GM20431 (cell line): ENCODE data around the gene SFSWAP.
"Not testable (repeated sequence)": the region's sequence is repeated elsewhere in the genome, so short reads cannot be mapped to it uniquely, and the experiment has no call there.

Experiments used
- in situ Hi-C: fragments of 300-500 bp; cut with MseI, MboI; formaldehyde crosslinking; loops from one replicate; pipeline ENCODE4 v1.15.0; 2020; ENCODE audit warnings: low sequenced_read_pairs; ENCODE audit not compliant: unreplicated experiment

The SFSWAP gene

DNA sequence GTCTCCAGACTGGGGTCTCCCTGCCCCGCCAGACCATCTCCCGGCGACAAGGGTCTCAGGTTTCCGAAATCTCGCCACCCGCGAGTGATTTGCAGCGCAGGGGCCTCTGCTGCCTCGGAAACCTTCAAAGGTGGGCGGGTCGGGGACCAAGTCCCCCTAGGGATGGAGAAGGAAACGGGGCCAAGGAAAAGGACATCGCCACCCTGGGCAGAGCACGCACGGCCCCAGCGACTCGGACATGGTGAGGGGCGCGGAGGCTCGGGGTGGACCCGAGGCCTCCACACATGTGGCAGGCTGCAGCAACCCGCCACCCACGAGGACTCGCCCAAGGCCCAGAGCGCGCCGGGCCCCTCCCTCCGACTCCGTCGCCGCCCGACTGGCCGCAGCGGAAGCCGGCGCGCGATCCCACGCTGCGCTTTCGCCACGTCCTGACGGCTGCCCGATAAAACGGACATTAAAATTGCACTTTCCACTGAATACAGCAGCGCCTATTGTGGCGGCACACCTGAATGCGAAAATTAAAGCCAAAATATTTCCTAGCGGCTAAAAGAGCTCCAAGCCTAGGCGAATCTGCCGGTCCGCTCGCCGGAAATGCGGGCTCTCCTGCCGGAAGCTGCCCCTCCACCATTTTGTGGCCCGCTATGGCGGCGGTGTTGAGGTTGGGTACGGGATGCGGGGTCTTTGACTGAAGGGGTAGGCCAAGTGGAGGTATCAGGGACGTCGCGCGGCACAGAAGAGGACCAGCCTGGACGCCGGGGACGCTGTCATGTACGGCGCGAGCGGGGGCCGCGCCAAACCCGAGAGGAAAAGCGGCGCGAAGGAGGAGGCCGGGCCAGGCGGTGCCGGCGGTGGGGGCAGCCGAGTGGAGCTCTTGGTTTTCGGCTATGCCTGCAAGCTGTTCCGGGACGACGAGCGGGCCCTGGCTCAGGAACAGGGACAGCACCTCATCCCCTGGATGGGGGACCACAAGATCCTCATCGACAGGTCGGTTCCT lies at the start of gene SFSWAP:
Gene SFSWAP, plus strand, starts transcription at position 627 of the 994 bp plus-strand sequence. Its CDS starts 140 bp downstream, at position 767.
- in situ Hi-C loops, result no loop called here

DNA sequence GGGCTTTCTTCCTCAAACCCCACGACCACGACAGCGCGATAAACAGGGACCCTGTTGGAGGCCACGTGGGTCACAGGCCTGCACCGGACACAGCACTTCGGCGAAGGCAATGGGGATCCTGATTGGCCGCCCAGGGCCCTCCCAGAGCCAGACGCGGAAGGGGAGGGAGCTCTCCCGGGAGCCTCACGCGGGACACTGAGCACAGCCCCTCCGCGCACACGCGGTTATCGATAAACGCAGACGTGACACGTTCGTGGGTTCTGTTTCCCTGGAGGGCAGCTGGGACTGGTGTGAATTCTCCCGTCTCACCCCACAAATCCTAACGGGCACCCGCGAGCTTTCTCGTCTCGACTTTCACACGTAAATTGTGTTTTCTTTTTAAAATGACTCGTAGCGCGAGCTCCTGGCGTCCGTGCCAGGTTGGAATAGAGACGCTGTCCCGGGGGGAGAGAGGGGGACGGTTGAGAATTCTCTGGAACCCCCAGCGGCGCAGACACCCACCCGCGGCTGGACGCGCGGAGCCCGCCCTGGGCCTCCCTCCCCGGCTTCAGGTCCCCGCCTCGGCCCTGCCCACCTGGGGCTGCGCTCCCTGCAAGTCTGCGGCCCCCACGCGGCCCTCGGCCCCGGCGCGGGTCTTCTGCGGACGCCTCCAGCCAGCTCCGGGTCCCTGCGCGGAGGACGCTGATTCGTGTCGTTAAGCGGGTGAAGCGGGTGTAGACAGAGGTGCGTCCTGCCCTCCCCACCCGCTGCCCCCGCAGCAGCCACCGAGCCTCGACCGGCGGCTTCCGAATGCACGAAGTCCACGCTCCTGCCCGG lies 49.5 kb upstream of the SFSWAP start:
- in situ Hi-C loops, result not testable (repeated sequence)

DNA sequence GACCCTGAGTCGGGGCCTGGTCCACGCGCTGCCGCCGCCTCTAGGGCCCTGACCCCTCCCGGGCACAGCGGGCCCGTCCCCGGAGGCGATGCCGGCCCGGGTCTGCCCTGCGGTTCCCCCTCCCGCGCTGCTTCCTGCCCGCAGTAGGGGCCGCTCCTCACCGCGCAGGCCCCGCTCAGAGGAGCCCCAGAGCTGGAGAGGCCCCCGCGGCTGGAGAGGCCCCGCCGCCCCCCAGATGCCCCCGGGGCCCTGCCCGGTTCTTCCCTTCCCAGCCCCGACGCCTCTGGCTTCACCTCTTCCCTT lies 49.0 kb upstream of the SFSWAP start:
- in situ Hi-C loops, result not testable (repeated sequence)

DNA sequence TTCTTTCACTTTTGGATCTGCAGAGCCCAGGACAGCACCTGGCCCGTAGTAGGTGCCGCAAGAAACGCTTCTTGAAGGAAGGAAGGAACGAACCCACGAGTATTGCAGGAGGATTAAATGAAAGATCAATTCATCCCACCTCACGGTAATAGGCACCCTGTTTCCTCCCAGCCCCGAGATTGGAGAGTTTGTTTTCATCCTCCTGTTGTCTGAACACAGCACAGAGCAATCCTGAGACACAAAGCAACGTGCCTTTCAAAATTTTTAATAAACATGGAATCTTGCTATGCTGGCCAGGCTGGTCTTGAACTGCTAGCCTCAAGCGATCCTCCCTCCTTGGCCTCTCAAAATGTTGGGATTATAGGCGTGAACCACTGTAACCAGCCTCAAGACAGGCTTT lies 48.5 kb upstream of the SFSWAP start:
- in situ Hi-C loops, result not testable (repeated sequence)

DNA sequence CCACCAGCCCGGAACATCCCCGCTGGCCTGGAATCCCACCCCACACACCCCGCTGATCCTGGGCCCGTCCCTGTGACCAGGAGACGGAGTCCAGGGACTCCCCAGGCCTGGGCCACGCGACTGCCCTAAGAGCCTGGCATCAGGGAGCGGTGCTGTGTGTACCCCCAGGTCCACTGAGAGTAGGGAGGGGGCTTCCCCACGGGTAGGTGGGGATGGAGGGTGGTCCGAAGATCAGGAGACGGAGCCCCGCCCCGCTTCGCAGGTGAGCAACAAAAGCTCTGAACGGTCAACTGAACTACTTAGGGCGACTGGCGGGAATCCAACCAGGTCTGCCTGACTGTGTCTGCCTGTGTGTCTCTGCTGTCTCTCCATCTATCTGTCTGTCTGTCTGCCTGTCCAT lies 45.2 kb upstream of the SFSWAP start:
- in situ Hi-C loops, result not testable (repeated sequence)

- in situ Hi-C loops, result not testable (repeated sequence)
Measured at GRCh38 chr12:131666486-131666885, 44.4 kb upstream of the SFSWAP start.

DNA sequence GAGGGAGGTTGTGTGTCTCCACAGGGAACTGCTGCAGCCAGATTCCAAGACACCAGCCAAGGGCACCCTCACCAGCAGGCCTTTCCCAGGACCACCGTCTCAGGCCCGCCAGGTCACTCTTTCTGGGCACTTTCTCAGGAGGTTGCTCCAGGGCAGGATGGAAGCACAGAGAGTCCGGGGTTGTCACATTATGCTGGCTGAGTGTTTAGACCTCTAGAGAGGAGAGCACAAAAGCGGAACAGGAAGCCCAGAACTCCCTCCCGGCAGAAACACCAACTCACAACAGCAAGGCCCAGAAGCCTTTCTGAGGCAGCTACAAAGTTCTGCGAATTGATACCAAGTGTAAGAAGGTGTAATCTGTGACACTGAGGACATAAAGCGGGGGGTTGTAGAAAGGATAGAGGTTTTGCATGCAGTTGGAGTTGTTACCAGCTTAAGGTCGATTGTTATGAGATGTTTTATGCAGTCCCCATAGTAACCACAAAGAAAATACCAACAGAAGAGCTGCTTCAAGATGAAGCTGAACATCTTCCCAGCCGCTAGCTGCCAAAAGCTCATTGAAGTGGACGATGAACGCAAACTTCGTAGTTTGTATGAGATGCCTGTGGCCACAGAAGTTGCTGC lies 43.8 kb upstream of the SFSWAP start:
- in situ Hi-C loops, result not testable (repeated sequence)

- in situ Hi-C loops, result no loop called here
Measured at GRCh38 chr12:131671276-131671675, 39.6 kb upstream of the SFSWAP start.

GRCh38 chr12:131671871-131672270 lies 39.0 kb upstream of the SFSWAP start:
- in situ Hi-C loops, result no loop called here

DNA sequence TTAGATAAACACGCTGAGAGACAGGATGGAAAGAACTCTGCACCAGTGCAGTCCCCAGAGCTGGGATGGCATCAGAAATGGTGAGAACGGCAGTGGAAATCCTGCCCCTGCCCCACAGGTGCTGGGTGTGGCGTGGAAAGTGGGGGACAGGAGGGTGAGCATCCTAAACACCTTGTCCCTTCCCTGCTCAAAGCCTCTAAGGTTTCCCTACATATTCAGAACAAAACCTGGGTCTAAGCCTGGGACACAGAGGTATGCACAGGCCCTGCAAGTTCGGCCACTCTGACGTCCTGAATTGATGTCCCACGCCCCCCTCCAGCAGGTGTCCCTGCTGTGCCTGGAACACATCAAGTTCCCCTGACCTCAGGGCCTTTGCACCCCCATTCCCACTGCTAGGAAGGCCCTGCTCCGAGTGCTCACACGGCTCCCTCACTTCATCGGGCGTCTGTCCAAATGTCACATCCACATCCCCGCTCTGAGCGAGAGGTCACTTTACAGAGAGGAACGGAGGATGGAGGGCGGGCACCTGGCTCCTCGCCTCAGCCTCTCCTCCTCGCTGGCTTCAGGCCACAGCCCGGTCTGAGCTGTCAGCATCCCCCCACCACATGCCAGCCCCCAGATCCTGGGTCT lies 38.5 kb upstream of the SFSWAP start:
- in situ Hi-C loops, result no loop called here

DNA sequence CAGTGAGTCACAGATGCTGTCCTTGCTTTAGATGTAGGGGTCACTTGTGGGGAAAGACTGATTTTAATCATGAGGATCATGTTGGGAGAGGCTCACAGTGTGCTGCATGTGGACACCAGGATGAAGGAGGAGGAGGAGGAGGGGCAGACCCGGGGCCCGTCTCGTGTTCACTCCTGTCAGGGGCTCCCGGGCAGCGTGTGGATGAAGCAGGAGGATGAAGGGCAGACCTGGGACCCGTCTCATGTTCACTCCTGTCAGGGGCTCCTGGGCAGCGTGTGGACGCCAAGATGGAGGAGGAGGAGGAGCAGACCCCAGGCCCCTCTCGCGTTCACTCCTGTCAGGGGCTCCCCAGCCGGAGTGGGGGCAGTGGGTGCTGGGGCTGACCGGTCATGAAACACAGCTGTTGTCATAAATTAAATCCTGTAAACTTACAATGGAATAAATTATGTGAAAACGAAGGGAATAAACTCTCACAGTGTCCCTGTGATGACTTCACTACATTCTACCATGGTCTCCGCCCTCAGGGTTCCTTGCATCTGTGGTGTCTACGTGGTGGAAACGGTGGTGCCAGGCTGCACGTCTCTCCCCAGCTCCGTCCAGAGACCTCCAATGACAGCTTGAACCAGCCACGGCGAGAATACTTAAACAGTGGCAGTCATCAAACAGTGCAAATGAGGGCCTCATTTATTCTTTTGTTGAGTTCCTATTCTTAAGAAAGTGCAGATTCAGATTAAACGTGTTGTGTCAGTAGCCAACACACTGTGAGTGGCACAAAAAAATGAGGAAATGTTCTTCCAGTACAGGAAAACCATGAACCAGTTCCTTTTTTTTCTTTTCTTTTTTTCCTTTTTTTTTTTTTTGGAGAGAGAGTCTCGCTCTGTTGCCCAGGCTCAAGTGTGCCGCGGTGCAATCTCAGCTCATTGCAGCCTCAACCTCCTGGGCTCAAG lies 37.7 kb upstream of the SFSWAP start:
- in situ Hi-C loops, result no loop called here

GRCh38 chr12:131673888-131674257 lies 37.0 kb upstream of the SFSWAP start:
- in situ Hi-C loops, result no loop called here

DNA sequence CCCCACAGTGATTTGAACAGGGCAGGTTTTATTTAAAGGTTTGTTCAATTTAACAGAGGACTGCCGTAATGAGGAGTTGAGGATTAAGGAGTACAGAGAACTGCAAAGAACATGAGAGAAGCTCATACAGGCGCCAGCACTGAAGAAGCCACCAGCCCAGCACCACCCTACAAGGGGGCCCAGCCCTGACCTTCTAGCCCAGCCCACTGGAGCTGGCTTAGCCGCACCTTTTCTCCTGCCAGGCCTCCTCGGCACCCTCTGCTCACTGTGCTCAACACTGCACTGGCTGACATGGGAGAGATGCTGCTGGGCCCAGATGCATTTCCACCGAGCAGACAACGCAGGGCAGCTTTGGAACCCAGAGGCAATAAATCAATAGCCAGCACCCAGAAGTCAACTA lies 36.5 kb upstream of the SFSWAP start:
- in situ Hi-C loops, result no loop called here

- in situ Hi-C loops, result no loop called here
Measured at GRCh38 chr12:131675126-131676080, 35.5 kb upstream of the SFSWAP start.

DNA sequence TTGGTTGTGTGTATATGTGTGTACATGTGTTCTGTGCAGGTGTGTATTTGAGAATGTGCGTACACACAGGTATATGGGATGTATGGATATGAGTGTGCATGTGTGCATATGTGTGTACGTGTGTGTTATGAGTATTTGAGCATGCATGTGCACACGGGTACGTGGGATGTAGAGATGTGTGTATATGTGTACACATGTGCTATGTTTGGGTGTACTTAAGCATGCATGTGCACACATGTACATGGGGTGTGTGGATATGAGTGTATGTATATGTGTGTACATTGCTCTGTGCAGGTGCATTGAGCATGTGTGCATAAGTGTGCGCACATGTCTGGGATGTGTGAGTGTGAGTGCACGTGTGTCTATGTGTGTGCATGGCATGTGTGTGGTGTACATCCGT lies 34.3 kb upstream of the SFSWAP start:
- in situ Hi-C loops, result no loop called here

DNA sequence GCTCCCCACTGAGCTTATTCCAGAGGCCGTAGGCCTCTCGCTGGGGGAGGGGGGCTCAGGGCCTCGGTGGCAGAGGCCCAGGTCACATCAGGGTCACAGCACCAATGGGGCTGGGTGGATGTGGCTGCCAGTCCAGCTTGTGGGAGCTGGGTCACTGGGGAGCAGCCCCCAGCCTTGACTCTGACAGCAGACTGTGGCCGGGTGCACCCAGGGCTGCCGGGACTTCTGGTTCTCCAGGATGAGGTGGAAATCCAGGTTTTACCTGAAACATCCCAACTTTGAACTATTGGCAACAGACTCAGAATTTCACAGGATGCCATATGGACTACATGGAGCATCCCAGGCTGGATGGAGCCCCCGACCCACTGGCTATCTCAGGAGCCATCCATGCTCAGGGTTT lies 33.8 kb upstream of the SFSWAP start:
- in situ Hi-C loops, result not testable (repeated sequence)

DNA sequence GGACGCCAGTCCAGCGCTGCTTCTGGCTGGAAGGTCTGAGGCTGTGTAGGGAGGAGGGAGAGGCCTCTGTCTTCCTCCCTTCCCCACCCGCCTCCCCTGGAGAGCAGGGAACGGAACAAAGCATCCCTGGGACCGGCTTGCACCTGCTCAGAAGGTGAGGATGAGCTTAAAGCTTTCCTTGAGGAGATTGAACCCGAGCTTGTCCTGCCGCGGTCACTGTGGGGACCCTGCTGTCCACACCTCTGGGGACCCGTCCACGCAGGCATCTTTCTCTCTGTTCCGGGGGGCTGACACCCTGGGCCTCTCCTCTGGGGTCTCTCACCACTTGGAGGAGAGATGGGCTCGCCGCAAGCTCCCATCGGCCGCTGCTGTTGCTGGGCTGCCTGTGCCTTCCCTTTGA lies 33.2 kb upstream of the SFSWAP start:
- in situ Hi-C loops, result no loop called here
